Measurements from ENCODE around the gene RIMS4.

GRCh38 chr20:44739942-44740341 lies 70.4 kb downstream of the RIMS4 start:
- no peak for TF ChIP-seq CTCF (IDR thresholded peaks at IDR 0.05; ENCODE audit: low read length)
- TF ChIP-seq EZH2 (IDR thresholded peaks at IDR 0.05; ENCODE audit: borderline replicate concordance, low read length): no peak

All from OCI-LY1 (cell line).